Inflammatory macrophage treated with lipopolysaccharide for 1 hour (primary cell): ENCODE results near the gene CHRDL1.

Experiments used
- DNase-seq, 2 donors: peaks; one replicate each; pipeline ENCODE4 v3.0.0-alpha.2; 2020 to 2022

Gene CHRDL1

DNA sequence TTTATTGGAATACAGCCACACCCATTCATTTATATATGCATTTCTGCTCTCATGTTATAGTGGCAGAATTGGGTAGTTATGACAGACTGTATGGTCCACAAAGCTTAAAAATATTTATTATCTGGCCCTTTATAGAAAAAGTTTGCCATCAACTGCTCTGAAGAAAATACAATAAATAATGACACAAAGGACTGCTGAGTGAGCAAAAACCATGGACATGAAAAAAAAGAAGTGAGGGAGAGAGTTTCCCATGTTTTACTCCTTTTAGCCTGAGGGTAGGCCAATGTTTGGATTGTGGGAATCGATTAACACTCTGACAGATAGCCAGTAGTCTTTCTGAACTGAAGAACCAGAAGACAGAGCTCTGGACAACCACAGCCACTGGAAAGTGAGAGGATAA, 149.2 kb downstream of the CHRDL1 start:
- no peak for DNase-seq
